KMS-11 (cell line): ENCODE results near the gene SLC25A14.

ENCODE experiments used
- H2AFZ ChIP-seq: fragments of 200-600 bp; sonication (generic); 2 replicates; pipeline ENCODE4 v1.6.1; 2016; ENCODE audit warnings: antibody characterized with exemption, mixed run types, low read depth
- H3K27ac ChIP-seq: fragments of 200-600 bp; sonication (generic); 2 replicates; pipeline ENCODE4 v1.6.1; 2016; ENCODE audit warnings: mild to moderate bottlenecking, mixed run types
- H3K27me3 ChIP-seq: fragments of 200-600 bp; sonication (generic); 2 replicates; pipeline ENCODE4 v1.6.1; 2017; ENCODE audit warnings: mild to moderate bottlenecking, low read depth, mixed run types, moderate library complexity; ENCODE audit not compliant: insufficient read depth
- H3K36me3 ChIP-seq: fragments of 200-600 bp; sonication (generic); 2 replicates; pipeline ENCODE4 v1.6.1; 2017; ENCODE audit warnings: mild to moderate bottlenecking, mixed run types; ENCODE audit not compliant: insufficient read depth
- H3K4me1 ChIP-seq: fragments of 200-600 bp; sonication (generic); 2 replicates; pipeline ENCODE4 v1.6.1; 2016; ENCODE audit warnings: mild to moderate bottlenecking, low read depth, mixed run types; ENCODE audit not compliant: poor library complexity, severe bottlenecking
- H3K4me2 ChIP-seq: fragments of 200-600 bp; sonication (generic); 2 replicates; pipeline ENCODE4 v1.7.0; 2016; ENCODE audit warnings: mild to moderate bottlenecking, mixed run types
- H3K4me3 ChIP-seq: fragments of 200-600 bp; sonication (generic); IDR thresholded peaks from 2 replicates; pipeline ENCODE4 v1.6.1; 2017; ENCODE audit warnings: low read depth, low read length, mixed read lengths; ENCODE audit not compliant: insufficient read depth
- H3K79me2 ChIP-seq: fragments of 200-600 bp; sonication (generic); 2 replicates; pipeline ENCODE4 v1.6.1; 2016; ENCODE audit warnings: low read depth, mixed run types; ENCODE audit not compliant: insufficient read depth
- H3K9ac ChIP-seq: fragments of 200-600 bp; sonication (generic); 2 replicates; pipeline ENCODE4 v1.6.1; 2016; ENCODE audit warnings: mild to moderate bottlenecking, mixed run types
- H4K20me1 ChIP-seq: fragments of 200-600 bp; sonication (generic); 2 replicates; pipeline ENCODE4 v1.6.1; 2016; ENCODE audit warnings: mild to moderate bottlenecking, mixed run types; ENCODE audit not compliant: insufficient read depth
- TF ChIP-seq, protein P1 (sequence below): fragments of 200-600 bp; sonication (generic); conservative IDR thresholded peaks from 2 replicates; pipeline ENCODE4 v1.6.1; 2017; ENCODE audit warnings: low read depth, mild to moderate bottlenecking, antibody characterized with exemption, low read length, moderate library complexity, mixed read lengths

Gene SLC25A14

GRCh38 chrX:130416785-130417184 lies 77.1 kb downstream of the SLC25A14 start:
- H2AFZ ChIP-seq = no peak overlapping the region
- H3K27me3 ChIP-seq = no peaks in the 10 kb centered on the region

GRCh38 chrX:130418066-130418465 lies 78.3 kb downstream of the SLC25A14 start:
- H3K4me2 ChIP-seq = no peak overlapping the region
- no peak overlapping the region for H3K27ac ChIP-seq
- no peaks in the 10 kb centered on the region for H3K4me1 ChIP-seq
- H4K20me1 ChIP-seq = no peaks in the 10 kb centered on the region
- H3K27me3 ChIP-seq = no peaks in the 10 kb centered on the region
- H3K79me2 ChIP-seq = no peaks in the 10 kb centered on the region
- H2AFZ ChIP-seq = no peak overlapping the region
- H3K4me3 ChIP-seq = no peak overlapping the region
- TF ChIP-seq, protein P1, sequence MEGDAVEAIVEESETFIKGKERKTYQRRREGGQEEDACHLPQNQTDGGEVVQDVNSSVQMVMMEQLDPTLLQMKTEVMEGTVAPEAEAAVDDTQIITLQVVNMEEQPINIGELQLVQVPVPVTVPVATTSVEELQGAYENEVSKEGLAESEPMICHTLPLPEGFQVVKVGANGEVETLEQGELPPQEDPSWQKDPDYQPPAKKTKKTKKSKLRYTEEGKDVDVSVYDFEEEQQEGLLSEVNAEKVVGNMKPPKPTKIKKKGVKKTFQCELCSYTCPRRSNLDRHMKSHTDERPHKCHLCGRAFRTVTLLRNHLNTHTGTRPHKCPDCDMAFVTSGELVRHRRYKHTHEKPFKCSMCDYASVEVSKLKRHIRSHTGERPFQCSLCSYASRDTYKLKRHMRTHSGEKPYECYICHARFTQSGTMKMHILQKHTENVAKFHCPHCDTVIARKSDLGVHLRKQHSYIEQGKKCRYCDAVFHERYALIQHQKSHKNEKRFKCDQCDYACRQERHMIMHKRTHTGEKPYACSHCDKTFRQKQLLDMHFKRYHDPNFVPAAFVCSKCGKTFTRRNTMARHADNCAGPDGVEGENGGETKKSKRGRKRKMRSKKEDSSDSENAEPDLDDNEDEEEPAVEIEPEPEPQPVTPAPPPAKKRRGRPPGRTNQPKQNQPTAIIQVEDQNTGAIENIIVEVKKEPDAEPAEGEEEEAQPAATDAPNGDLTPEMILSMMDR = no peak
- no peaks in the 10 kb centered on the region for H3K36me3 ChIP-seq
- H3K9ac ChIP-seq = no peak overlapping the region

More at GRCh38 chrX:130416785-130417184, 77.1 kb downstream of the SLC25A14 start:
- TF ChIP-seq, protein P1 = no peak
- H3K9ac ChIP-seq = no peak overlapping the region
- H4K20me1 ChIP-seq = no peaks in the 10 kb centered on the region
- H3K4me1 ChIP-seq = no peaks in the 10 kb centered on the region
- H3K4me2 ChIP-seq = no peak overlapping the region
- no peaks in the 10 kb centered on the region for H3K79me2 ChIP-seq
- H3K4me3 ChIP-seq = no peak overlapping the region
- no peak overlapping the region for H3K27ac ChIP-seq
- peaks cover 3% of the 10 kb centered on the region; the same call in 1 of the 2 replicates for H3K36me3 ChIP-seq

DNA sequence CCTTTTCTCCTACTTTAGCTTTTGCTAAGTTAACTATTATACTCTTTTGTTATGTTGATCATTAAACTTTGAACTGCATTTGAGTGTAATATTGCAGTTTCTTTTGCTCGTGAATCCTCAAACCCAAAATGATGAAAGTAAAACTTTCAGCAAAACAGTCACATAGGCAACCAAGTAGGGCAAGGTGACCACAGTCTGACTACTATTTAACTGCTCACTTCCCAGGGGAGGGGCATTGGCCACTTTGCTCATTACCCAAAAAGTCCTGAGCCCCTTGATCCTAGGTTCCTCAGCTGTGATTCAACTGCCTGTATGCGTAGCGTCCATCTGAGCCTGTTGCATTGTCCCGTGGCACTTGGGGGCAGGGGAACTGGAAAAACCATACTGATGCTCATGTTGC lies 79.0 kb downstream of the SLC25A14 start:
- no peaks in the 10 kb centered on the region for H3K4me1 ChIP-seq
- H3K9ac ChIP-seq = no peak overlapping the region
- TF ChIP-seq, protein P1 = no peak
- H3K79me2 ChIP-seq = no peaks in the 10 kb centered on the region
- H2AFZ ChIP-seq = no peak overlapping the region
- H3K27me3 ChIP-seq = no peaks in the 10 kb centered on the region
- H3K27ac ChIP-seq = no peak overlapping the region
- H4K20me1 ChIP-seq = no peaks in the 10 kb centered on the region
- H3K4me3 ChIP-seq = no peak overlapping the region
- H3K4me2 ChIP-seq = no peak overlapping the region
- H3K36me3 ChIP-seq = no peaks in the 10 kb centered on the region

DNA sequence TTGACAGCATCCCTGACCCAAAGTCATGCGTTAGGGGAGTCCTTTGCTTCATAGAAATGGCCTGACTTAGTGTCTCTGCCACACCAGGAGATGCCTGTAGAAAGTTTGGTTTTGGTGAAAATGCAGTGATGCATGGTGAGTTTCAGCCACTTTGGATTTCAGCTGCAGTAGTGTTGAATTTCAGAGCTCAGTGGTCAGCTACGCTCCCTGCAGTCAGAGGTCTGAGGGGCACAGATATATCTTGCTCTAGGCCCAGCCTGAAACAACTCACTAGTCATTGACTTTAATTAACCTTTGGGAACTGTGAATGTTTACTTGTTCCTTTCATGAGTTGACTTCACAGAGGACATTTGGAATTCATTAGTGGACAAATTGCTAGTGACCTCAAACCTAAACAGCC lies 79.5 kb downstream of the SLC25A14 start:
- Histone ChIP-seq H3K4me3 (no peak overlapping the region), H3K4me2 (no peak overlapping the region), H2AFZ (no peak overlapping the region), H3K4me1 (no peaks in the 10 kb centered on the region), H3K9ac (no peak overlapping the region), H3K79me2 (no peaks in the 10 kb centered on the region), H4K20me1 (no peaks in the 10 kb centered on the region), H3K27ac (no peak overlapping the region), H3K27me3 (no peaks in the 10 kb centered on the region), H3K36me3 (no peaks in the 10 kb centered on the region)
- TF ChIP-seq, protein P1 = no peak
